NCI-H460 (cell line): ENCODE measurements around the gene GPR84. TPM values are rescaled to one million over a fixed set of nuclear protein-coding genes. Genes with fewer than 3 reads are reported as not detected.
"Not testable (repeated sequence)": the region's sequence is repeated elsewhere in the genome, so short reads cannot be mapped to it uniquely, and the experiment has no call there.

Source experiments
- DNase-seq: peaks from one replicate; pipeline ENCODE4 v3.0.0-alpha.2; 2016; ENCODE audit warnings: low read depth; ENCODE audit errors: extremely low read depth
- total RNA-seq: library from RNA; depleted of rRNA; stranded (reverse); fragments of >200 nt; shearing (Covaris generic); gene quantifications from 2 replicates; pipeline ENCODE4 v1.2.3, GENCODE V29; 2014

Gene GPR84
- total RNA-seq, 1 experiment from 2014 or later: not detected

DNA sequence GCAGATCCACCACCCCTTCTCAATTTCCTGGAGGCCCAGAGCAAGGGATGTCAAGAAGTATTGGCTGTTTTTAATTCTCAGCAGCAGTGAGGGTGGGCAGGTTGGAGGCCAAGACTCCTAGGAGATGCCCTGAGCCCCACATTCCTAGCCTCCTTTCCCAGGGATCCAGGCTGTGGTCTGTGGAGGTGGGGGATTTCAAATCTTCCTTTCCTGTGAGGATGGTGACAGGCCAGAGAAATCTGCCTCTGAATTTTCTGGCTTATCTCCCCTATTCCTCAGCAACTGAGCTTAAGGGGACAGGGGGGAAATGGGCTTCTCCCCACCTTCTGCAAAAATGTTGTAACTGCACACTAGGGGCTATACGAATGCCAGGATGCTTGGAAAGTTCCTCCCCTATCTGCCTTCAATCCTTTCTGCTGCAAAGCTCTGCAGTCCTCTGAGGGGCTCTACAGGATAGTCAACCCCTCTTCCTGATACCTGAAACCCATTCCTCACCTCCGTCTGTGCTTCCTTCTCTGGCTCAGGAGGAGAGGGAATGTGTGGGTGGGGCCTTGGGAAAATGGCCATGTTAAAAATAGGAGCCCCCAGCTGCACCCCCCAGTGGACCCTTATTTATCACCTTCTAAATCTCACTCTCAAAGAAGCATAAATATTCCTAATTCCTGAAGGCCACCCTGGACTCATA is 6.6 kb downstream of the GPR84 start:
- DNase-seq: no peak

DNA sequence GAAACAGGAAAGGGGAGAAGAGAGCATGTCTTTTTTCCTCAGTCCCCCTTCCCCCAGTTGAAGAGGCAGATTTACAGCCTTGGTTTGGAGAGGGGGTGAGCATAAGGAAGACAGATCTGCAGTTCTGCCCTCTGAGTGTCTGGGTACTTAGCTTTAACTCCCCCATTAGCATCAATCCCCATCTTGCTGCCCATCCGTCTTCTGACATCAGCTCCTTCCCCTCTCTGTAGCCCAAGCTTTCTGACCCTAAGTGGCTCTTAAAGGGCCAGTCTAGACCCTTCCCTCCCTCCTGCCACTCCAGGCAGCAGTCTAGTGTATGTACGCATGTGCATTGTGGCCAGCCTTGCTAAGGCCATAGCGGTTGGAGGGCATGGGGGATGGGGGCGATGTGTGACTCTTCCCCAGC is 7.3 kb downstream of the GPR84 start:
- no peak for DNase-seq

DNA sequence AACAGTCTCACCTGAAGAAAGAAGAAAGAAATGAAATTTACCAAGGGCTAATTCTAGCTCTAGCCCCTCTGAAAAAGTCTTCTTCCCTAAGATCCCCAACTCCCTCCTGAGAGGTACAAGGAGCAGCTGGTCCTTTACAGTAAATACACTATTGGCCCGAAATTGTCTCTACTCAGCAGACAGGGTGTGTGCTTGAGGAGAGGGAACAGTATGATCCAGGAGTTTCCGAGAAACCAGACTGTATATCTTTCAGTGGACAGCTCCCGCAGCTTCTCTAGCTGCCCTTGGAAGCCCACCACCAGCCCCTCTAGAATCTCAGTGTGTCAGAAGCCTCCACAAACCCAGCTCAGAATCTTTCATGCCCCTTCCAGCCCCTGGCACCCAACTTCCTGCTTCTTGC is 8.1 kb downstream of the GPR84 start:
- no peak for DNase-seq

DNA sequence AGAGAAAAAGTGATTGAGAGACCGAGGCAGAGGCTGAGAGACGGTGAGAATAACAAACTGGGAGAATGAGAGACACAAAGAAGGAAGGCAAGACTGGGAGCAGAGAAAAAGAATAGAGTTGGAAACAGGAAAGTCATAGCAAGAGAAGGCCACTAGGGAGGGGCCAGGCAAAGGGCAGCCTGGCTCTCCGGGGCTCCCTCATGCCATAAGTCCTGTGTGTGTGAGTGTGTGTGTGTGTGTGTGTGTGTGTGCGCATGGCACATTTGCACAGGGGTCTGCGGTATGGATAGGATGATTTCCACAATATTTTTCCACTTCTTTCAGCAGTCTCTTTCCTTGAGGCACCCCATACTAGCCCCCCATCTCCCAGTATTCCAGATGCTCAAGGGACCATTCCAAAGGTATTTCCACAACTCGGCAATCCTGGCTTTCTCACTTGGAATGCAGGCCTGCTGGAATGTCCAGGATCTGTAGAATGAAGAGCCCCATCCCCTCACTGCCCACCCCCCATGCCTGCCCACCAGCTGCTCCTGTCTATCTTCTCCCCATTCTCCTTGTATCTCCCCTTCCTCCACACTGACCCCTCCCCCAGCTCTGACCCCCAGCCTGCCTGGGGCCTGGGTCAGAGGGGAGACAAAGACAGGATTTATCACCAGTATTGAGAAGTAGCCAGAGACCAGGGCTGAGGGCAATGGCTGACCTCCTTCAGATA is 9.0 kb downstream of the GPR84 start:
- no peak for DNase-seq

DNA sequence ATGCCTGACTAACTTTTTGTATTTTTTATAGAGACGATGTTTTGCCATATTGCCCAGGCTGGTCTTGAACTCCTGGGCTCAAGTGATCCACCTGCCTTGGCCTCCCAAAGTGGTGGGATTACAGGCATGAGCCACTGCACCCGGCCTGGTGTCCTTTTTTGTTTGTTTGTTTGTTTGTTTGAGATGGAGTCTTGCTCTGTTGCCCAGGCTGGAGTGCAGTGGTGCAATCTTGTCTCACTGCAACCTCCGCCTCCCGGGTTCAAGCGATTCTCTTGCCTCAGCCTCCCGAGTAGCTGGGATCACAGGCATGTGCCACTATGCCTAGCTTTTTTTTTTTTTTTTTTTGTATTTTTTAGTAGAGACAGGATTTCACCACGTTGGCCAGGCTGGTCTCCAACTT is 10.0 kb downstream of the GPR84 start:
- DNase-seq: not testable (repeated sequence)

DNA sequence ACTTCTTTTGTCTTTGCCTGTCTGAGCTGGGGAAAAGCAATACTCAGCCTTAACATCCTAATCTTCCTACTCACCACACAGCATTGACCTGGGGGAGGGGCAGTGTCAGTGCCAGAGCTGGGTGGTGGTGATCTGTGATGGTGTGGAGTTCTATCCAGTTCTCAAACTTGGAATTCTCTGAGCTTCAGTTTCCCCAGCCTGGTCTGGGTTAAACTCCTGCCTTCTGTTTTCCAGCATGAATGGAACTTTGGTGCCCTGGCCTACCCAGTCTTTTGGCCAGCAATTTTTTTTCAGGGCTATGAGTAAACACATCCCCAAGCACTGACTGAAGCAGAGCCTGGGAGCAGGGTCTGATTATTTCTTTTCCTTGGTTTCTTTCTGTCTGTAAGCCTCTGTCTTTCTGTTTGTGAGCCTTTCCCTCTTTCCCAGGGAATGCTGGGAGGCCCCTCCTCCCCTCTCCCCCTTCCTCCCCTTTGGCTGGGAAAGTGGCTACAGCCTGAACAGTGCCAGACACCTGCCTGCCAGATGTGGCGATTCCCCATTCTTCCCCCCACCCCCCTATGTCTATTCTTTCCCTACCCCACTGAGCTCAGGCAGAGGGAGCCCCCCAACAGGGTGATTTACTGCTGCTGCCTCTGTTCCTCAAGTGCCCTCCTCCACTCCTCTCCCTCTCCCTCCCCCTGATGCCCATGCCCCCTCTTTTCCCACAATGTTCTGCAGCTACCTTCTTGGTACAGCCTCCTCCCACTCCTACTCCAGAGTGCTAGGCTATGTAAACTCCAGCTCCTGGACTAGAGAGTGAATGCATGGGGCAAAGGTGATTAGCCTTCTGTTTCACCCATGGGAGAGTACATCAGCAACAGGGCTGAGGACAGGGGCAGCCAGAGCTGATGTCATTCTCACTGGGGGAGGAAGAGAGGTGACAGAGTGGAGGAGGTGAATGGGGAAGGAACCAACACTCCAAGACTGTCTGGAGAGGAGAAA is 11.1 kb downstream of the GPR84 start:
- no peak for DNase-seq

DNA sequence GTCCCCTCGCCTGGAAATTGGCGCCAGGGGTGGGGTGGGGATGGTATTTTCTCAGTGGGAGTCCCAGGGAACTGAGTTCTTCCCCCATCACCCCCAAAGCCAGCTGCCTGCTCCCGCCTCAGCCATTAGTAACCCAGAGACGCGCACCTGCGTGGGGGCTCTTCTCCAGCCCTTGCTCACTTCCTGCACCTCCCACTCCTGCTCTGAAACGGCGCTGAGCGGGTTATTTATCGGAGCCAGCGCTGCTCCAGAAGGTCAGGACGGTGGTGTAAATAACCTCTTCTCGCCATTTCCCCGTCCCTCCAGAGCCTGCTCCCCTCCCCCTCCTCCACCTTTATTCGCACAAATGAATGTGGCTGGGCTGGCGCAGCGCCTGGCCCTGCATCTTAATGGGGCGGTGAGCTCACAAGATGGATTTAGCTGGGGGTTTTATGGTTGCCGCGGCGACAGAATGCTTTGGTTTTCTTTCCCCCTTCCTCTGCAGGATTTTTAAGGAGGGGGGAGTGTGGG is 12.2 kb downstream of the GPR84 start:
- DNase-seq: no peak

DNA sequence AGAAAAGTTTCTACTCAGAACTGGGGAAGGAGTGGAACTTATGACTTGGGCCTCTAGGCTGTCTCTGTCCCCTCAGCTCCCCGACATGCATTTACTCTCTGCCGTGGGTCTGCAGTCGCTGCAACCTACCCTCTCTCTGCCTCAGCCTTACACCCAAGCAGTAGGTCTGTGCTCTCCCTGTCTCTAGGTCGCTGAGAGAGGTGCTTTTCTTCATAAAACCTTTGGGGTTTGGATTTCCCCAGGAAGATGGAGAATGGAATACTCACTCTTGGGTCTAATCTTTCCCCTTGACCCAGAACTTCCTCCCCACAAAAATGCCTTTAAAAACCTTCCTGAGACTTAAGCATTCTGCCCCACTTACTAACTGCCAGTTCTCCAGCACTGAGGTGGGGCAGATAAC is 12.9 kb downstream of the GPR84 start:
- no peak for DNase-seq

DNA sequence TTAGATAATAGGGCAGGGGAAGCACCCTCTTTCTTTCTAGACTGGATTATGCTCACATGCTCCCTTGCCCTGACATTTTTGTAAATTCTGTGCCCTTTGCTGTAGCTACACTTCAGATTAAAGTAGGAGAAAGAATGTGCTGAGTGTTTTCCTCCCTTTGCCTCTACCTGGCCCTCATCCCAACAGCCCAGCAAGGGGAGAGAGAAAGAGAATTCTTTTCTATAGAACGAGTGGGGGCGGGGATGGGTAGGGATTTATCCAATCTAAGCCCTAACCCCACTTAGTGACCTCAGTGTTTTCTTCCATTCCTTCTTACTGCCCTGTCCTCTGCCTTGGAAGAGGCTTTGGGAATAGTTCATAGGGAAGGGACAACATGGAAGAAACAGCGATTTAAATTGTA is 13.5 kb downstream of the GPR84 start:
- no peak for DNase-seq

DNA sequence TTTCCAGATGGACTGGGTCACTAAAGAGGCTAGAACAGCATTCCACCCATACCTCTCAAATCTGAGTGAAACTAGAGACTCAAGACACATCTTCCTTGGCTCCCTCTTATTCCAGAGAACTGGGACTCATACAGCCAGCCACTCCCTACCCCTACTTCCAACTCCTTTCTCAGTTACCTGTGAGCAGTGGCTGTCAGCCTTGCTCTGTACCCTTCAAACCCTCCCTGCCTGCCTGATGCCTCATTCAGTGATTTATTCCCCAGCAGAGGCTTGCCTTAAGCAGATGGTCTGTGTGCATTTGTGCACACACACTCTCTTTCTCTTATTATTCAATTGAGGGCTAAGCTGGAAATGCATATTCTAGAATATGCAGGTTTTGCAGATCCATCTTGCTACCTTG is 14.6 kb downstream of the GPR84 start:
- DNase-seq: no peak

DNA sequence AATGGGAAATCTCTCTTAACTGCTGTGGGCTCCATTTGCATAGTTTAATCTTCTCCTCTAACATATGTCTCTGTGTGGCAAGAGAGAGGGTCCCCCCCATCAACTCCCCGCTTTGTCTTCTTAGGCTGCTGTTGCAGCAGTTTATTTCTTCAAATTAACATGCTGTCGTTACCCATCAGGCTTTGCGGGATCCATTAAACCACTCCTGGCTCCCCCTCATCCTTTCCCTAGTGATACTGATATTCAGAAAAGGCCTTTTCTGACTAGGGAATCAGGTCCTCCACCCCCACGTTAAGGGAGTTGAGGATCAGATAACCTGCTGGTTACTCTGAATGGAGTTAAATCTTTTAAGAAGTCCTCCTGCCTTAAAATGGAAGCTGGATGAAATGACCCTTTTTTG is 15.2 kb downstream of the GPR84 start:
- DNase-seq: no peak

DNA sequence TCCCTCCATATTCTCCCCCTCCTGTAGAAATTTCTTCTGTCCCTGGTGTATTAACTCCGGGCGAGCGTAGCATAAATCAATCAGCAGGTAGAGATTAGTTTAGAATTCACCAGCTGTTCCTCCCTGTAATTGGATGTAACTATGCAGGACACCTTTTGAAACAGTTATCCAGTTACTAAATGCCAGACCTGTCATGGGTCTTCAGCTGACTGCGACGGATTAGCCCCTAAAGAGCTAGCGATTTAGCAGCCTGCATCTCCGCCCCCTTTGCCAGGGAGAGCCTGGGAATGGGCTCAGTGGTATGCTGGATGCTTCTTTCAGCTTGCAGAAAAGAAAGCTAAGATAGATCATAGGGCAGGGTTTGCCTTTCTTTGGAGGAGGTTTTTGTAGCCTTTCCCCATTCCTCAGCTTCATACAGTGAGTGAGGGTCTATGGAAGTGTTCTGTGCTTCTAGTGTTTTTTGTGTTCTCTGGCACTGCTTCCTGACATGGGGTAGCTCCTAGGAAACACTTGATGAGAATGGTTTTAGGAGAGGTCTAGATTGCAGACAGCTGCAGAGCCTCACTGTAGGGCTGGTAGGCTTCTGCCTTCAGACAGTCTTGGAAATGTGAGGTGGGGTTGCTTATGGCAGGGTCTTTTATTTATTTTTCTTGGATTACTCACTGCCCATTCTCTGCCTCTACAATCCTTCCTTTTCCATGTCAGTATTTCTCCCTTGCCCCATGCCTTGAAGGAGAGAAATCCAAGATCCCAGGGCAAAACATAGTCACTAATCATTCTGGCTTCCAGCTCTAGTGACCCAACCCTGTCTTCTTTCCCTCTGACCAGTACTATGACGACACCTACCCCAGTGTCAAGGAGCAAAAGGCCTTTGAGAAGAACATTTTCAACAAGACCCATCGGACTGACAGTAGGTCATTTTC is 22.6 kb downstream of the GPR84 start:
- DNase-seq: no peak

DNA sequence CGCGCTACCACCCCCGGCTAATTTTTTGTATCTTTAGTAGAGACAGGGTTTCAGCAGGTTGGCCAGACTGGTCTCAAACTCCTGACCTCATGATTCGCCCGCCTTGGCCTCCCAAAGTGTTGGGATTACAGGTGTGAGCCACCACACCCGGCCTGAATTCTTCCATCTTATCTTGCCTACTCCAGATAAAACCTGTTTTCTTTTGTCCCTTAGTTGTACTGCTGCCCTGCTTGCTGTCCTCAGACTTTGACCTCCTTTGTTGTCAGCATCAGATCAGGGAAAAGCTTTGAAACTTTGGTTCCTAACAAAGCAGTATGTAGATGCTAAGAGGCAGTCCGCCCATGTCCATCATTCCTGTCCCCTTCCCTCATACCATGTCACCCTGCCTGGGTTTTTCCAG is 23.4 kb downstream of the GPR84 start:
- no peak for DNase-seq

DNA sequence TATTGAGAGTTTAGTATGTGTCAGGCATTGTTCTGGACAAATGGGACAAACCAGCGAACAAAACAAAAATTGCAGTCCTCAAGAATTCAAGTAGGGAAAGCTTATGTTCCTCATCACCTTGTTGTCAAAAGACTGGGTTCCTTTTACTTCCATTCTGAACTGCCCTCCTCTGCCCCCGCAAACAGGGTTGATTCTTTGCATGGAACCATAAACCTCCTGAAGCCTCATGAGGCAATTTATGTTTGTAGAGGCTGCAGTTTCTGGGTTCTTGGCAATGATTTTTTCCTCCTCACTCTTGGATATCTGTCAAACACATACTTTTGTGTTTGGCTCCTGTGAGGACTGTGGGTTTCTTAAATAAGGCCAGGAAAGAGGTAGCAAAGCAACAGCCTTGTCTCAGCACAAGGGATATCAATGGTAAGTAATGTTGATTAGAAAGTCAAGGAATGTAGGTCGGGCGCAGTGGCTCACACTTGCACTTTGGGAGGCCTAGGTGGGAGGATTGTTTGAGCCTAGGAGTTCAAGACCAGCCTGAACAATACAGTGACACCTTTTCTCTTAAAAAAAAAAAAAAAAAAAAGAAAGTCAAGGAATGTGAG is 25.5 kb downstream of the GPR84 start:
- no peak for DNase-seq

DNA sequence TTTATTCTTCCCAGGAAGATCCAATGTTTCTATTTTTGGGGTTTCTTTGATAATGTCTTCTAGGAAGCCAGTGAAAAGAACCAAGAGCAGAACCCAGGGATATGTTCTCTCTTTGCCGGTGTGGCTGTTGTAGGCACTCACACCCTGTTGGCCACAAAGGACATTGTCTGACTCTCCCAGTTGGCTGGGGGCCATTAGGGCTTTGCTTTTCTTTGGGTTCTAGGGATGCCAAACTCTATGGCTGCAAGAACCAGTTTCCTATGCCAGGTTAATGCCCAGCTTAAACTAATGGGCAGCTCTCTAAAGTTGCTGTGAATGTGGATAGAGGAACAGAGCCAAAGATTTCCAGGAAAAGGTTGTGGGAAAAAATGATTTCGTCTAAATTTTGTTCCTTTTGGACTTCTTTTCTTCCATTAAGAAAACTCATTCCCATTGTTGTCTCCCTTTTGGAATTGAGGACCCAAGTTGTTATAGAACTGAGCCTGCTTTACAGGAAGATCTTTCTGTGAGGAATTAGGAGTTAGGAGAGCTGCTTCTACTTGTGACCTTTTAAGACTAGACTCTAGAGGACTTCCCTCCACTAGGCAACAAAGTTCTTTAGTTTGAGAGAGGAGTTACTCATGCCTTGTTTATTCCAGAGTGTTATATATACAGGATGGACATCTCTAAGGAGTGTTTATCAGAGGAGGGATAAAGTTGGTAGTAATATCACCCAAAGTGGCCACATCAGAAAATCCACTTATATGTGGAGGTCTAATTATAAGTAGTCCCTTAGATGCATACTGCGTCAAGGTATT is 26.2 kb downstream of the GPR84 start:
- no peak for DNase-seq

DNA sequence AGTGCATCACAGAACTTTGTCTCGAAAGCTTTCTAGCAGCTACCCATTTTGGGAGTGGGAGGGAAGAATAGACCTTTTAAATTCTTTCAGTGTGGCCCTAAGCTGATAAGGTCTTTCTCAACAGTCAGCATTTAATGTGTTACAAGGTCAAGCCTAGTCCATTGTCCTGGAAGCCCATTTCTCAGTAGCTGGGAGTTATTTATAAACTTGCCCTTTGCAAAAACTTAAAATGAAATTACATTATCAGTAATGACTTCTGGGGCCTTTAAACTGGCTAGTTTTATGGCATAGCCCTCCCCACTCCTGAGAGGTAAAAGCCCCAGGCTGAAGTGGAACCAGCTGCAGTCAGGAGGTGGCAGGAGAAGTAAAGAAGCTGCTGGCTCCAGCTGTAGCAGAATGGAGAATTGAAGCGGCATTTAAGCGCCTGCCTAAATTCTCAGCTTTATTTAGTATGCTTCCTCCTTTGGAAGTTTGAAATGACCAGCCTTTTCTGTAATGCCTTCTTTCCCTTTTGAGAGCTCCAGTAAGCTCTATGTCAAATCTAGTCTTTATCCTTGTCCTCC is 26.9 kb downstream of the GPR84 start:
- DNase-seq: no peak

DNA sequence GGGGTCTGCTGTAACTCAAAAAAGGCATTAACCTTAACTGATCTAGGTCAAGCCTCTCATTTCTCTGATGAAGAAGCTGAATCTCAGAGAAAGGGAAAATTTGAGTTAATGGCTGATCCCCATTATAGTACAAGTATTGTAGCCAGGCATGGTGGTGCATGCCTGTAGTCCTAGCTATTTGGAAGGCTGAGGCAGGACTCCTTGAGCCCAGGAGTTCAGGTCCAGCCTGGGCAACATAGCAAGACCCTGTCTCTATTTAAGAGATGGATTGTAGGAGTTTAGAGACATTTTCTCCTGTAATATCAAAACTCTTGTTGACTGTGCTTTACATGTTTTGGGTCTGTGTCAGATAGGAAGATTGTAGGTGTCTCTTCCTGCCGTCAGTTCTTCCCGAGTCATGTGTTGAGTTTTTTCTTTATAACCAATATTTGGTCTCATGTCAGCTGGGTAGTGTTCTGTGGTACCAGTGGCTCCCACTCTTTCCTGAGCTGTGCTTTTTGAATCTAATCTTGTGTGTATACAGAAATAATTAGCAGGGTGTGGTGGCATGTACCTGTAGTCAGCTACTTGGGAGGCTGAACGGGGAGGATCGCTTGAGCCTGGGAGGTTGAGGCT is 30.8 kb downstream of the GPR84 start:
- DNase-seq: no peak

DNA sequence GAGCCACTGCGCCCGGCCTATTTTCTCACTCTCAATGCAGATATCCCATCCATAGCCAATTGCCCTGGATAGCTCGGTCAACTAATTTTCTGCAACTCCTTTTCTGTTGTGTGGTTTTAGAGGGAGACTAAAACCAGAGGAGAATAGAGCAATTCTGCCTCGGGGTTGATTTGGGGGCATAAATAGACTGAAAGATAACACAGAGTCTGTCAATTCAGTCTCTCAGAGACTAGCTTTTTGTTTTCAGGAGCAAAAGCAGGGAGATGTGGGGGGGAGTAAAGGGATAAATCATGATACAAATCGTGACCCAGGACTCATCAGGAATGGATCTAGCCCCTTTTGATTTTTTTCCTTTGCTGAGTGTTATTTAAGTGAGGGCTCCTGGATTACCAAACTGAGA is 32.8 kb downstream of the GPR84 start:
- no peak for DNase-seq
